Ishikawa (cell line): ENCODE data around the gene EIF4EBP2.

Experiments used
- CREB1 ChIP-seq: IDR thresholded peaks from 2 replicates; pipeline ENCODE4 v1.6.1; 2012; ENCODE audit warnings: low read depth
- EGR1 ChIP-seq: IDR thresholded peaks from 2 replicates; pipeline ENCODE4 v1.6.1; 2012
- FOXM1 ChIP-seq: IDR thresholded peaks from 2 replicates; pipeline ENCODE4 v1.6.1; 2012; ENCODE audit warnings: low read depth, borderline replicate concordance
- RAD21 ChIP-seq: IDR thresholded peaks from 2 replicates; pipeline ENCODE4 v1.6.1; 2012; ENCODE audit warnings: low read depth
- YY1 ChIP-seq: IDR thresholded peaks from 2 replicates; pipeline ENCODE4 v1.6.1; 2012; ENCODE audit warnings: low read depth
- ZBTB7A ChIP-seq: IDR thresholded peaks from 2 replicates; pipeline ENCODE4 v1.6.1; 2012; ENCODE audit warnings: low read depth
- TF ChIP-seq, protein P1 (sequence below): IDR thresholded peaks from 2 replicates; pipeline ENCODE4 v1.6.1; 2012
- TF ChIP-seq, protein P2 (sequence below): IDR thresholded peaks from 2 replicates; pipeline ENCODE4 v1.6.1; 2012; ENCODE audit warnings: low read depth, mild to moderate bottlenecking

DNA sequence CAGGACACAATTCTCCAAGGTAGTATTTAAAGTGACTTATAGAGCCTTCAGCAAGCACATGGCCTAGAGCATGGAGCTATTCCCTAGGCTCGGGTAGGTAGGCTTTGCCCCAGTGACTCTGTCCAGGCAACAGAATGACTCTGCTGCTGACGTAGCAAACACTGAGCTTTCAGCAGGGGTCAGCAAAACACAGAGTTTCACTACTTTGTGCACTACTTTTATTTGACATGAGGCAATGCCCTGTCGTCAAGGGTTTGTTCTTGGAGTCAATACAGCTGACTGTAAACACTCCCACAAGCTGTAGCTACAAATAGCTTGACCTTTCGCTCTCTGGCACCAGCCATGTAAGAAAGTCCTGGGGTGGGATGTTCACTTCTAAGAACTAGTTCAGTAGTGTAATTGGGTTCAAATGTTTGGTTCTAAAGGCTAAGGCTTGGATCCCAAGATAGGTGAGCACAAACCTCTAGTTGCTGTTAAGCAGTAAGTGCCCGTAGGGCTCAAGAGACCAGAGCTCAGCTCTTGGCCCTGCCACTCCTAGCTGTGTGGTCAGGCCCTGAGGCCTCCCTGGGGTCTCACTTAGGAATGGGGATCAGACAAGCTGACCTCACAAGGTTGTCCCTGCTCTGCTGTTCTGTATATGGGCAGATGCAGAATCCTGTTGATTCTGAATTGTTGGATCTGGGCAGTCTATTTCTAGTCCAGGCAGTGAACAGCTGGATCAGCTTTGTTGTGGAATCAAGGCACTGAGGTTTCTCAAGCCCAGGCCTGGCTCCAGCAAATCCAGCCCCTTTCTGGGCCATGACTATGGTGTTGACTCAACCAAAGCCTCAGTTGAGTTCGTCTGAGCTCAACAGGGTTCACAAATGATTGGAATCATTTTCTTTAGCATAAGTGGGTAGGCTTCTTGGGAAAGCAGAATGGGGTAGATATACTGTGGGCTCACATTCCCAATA is 26.8 kb downstream of the EIF4EBP2 start:
- TF ChIP-seq, protein P1, sequence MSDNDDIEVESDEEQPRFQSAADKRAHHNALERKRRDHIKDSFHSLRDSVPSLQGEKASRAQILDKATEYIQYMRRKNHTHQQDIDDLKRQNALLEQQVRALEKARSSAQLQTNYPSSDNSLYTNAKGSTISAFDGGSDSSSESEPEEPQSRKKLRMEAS: no peak
- TF ChIP-seq CREB1 (no peak), FOXM1 (no peak), YY1 (no peak), ZBTB7A (no peak), EGR1 (no peak), RAD21 (no peak)
- TF ChIP-seq, protein P2, sequence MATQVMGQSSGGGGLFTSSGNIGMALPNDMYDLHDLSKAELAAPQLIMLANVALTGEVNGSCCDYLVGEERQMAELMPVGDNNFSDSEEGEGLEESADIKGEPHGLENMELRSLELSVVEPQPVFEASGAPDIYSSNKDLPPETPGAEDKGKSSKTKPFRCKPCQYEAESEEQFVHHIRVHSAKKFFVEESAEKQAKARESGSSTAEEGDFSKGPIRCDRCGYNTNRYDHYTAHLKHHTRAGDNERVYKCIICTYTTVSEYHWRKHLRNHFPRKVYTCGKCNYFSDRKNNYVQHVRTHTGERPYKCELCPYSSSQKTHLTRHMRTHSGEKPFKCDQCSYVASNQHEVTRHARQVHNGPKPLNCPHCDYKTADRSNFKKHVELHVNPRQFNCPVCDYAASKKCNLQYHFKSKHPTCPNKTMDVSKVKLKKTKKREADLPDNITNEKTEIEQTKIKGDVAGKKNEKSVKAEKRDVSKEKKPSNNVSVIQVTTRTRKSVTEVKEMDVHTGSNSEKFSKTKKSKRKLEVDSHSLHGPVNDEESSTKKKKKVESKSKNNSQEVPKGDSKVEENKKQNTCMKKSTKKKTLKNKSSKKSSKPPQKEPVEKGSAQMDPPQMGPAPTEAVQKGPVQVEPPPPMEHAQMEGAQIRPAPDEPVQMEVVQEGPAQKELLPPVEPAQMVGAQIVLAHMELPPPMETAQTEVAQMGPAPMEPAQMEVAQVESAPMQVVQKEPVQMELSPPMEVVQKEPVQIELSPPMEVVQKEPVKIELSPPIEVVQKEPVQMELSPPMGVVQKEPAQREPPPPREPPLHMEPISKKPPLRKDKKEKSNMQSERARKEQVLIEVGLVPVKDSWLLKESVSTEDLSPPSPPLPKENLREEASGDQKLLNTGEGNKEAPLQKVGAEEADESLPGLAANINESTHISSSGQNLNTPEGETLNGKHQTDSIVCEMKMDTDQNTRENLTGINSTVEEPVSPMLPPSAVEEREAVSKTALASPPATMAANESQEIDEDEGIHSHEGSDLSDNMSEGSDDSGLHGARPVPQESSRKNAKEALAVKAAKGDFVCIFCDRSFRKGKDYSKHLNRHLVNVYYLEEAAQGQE: no peak
